ENCODE data around the gene MYCBPAP.
"Not testable (repeated sequence)": the region's sequence is repeated elsewhere in the genome, so short reads cannot be mapped to it uniquely, and the experiment has no call there.

Gene MYCBPAP

DNA sequence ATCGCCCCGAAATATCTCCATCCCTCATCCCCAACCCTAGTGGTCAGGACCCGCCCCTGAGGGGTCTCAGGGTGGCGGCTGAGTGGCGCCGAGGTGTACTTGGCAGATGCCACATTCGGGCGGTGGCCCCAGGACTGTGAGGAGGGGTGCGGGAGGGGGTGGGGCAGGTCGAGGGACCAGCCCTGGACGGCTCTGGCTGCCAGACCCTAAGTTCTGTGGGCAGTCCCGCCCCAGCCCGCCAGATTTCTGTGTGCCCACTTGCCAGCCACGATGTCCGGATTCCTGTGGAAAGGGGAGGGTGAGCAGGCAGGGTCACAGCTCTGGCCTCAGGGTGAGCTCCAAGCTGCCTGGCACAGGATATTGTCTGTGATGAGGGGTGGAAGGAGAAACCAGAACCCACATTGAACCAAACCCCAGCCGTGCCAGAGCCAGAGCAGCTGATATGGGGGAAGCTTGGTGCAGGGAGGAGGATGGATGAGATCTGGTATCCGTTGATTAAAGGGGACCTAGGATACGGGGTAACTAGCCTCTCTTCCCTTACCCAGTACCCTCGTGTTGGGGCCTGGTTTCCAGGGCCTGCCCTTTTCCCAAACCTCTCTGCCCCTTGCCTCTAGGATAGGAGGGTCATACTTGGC is 38.5 kb upstream of the MYCBPAP start:
- Histone ChIP-seq H3K27ac (no peak overlapping the region), H3K36me3 (replicated peaks) (no peaks in the 10 kb centered on the region), H3K27me3 (replicated peaks) (peaks cover 21% of the 10 kb centered on the region), H3K4me3 (ENCODE audit: low read depth, low read length) (no peak overlapping the region)
- DNase-seq = no peak
- in situ Hi-C loops (cut with HindIII; ENCODE audit: low pct_ligation_motif_present, low sequenced_read_pairs) = no loop called here
- TF ChIP-seq, protein P1, sequence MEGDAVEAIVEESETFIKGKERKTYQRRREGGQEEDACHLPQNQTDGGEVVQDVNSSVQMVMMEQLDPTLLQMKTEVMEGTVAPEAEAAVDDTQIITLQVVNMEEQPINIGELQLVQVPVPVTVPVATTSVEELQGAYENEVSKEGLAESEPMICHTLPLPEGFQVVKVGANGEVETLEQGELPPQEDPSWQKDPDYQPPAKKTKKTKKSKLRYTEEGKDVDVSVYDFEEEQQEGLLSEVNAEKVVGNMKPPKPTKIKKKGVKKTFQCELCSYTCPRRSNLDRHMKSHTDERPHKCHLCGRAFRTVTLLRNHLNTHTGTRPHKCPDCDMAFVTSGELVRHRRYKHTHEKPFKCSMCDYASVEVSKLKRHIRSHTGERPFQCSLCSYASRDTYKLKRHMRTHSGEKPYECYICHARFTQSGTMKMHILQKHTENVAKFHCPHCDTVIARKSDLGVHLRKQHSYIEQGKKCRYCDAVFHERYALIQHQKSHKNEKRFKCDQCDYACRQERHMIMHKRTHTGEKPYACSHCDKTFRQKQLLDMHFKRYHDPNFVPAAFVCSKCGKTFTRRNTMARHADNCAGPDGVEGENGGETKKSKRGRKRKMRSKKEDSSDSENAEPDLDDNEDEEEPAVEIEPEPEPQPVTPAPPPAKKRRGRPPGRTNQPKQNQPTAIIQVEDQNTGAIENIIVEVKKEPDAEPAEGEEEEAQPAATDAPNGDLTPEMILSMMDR (IDR thresholded peaks at IDR 0.05; ENCODE audit: low read depth, low read length, missing control alignments) = no peak

DNA sequence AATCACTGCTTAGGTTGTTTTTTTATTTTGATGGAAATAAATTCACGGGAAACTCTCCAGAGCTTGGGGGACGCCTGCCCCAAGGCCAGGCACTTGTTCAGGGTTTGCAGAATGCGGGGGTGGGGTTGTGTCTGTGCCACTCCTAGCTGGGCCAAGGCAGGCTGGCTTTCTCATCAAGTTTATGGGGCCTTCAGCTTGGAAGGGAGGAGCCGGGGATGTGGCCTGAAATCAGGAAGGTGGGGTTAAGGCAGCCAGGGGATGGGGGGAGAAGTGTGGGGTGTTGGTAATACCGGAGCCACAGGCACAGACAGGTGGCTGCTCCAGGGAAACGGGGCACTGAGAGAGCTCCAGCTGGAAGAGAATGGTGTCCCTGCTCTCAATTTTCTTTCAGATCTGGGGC is 37.8 kb upstream of the MYCBPAP start:
- no peak for DNase-seq
- Histone ChIP-seq H3K4me3 (ENCODE audit: low read depth, low read length) (no peak overlapping the region), H3K27me3 (replicated peaks) (peaks cover 21% of the 10 kb centered on the region), H3K27ac (no peak overlapping the region), H3K36me3 (replicated peaks) (no peaks in the 10 kb centered on the region)
- in situ Hi-C loops (cut with HindIII; ENCODE audit: low pct_ligation_motif_present, low sequenced_read_pairs) = no loop called here
- TF ChIP-seq, protein P1 (IDR thresholded peaks at IDR 0.05; ENCODE audit: low read depth, low read length, missing control alignments) = no peak

DNA sequence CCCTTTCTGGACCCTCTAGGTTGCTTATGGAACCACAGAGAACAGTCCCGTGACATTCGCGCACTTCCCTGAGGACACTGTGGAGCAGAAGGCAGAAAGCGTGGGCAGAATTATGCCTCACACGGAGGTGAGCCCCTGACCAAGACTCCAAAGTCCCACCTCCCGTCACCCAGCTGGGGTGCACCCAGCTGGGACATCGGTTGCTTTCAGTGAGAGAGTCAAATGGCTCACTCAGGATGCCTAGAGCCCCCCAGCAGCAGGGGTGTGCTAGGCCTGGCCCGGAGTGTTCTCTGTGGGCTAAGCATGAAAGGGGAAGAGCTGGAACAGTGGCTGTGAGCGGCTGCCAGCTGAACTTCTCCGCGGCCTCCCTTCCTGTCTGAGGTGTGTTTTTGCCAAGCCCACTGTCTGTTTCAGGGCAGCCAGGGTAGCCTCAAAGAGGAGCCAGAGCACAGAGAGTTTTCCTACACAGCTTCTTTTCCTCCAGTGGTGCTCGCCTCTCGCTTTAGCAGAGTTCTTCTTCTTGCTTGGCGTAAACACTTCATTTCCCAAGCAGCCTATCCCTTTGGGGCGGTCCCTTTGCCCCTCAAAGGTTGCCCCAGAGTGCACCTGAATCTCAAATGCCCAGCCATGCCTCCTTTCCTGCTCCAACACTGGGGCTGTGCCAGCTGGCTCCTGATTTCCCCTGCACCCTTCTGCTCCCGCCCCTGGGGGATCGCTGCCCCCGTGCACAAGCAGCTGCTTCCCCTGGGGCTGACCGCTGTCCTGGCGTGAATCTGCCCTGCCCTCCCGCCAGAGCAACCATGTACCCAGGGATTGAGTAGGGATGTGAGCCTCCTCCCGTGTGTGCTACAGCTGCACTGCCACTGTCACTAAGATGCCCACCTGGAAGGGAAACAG is 37.0 kb upstream of the MYCBPAP start:
- in situ Hi-C loops (cut with HindIII; ENCODE audit: low pct_ligation_motif_present, low sequenced_read_pairs) = no loop called here
- Histone ChIP-seq H3K4me3 (ENCODE audit: low read depth, low read length) (no peak overlapping the region), H3K27ac (no peak overlapping the region), H3K27me3 (replicated peaks) (peaks cover 22% of the 10 kb centered on the region), H3K36me3 (replicated peaks) (no peaks in the 10 kb centered on the region)
- TF ChIP-seq, protein P1 (IDR thresholded peaks at IDR 0.05; ENCODE audit: low read depth, low read length, missing control alignments) = no peak
- DNase-seq = no peak

DNA sequence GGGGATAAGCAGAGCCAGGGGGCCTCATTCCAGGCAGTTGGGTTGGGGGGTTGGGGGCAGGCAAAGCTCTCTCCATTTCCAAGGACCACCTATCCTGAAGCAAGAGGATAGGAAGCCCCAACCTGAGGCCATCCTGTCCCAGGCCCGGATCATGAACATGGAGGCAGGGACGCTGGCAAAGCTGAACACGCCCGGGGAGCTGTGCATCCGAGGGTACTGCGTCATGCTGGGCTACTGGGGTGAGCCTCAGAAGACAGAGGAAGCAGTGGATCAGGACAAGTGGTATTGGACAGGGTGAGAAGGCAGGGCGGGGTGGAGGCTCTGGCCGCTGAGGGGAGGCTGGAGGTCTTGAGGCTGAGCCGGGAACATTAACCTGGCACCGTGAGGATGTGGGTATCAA is 36.0 kb upstream of the MYCBPAP start:
- in situ Hi-C loops (cut with HindIII; ENCODE audit: low pct_ligation_motif_present, low sequenced_read_pairs) = no loop called here
- TF ChIP-seq, protein P1 (IDR thresholded peaks at IDR 0.05; ENCODE audit: low read depth, low read length, missing control alignments) = no peak

DNA sequence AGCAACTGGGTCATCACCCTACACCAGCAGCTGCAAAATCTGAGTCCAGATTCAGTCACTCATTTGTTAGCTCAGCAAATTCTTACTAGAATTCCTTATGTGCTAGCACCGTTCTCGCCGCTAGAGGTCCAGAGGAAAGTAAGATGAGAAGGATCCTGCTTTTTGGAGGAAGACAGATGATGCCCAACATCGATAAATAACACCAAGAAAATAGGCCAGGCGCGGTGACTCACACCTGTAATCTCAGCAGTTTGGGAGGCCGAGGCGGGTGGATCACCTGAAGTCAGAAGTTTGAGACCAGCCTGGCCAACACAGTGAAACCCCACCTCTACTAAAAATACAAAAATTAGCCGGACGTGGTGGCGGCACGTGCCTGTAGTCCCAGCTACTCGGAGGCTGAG is 35.5 kb upstream of the MYCBPAP start:
- H3K36me3 ChIP-seq (replicated peaks); in situ Hi-C loops (cut with HindIII; ENCODE audit: low pct_ligation_motif_present, low sequenced_read_pairs); H3K27ac ChIP-seq; H3K4me3 ChIP-seq (ENCODE audit: low read depth, low read length): not testable (repeated sequence)
- DNase-seq = peak; percentile 35
- peaks cover 22% of the 10 kb centered on the region for H3K27me3 ChIP-seq (replicated peaks)
- TF ChIP-seq, protein P1 (IDR thresholded peaks at IDR 0.05; ENCODE audit: low read depth, low read length, missing control alignments) = peak; percentile 53

More for the DNA sequence above, 36.0 kb upstream of the MYCBPAP start:
- Histone ChIP-seq H3K4me3 (ENCODE audit: low read depth, low read length) (no peak overlapping the region), H3K27ac (no peak overlapping the region), H3K36me3 (replicated peaks) (no peaks in the 10 kb centered on the region), H3K27me3 (replicated peaks) (peaks cover 24% of the 10 kb centered on the region)
- DNase-seq = no peak
